GM23338 (cell line): Measurements from ENCODE around the gene BMPER. TPM values are rescaled to one million over a fixed set of nuclear protein-coding genes. Genes with fewer than 3 reads are reported as not detected.

ENCODE experiments used
- ATAC-seq: fragments of 200-7000 bp; cut with Tn5 transposase; 3 replicates; pipeline ENCODE4 v1.9.1; 2020
- DNase-seq: peaks from one replicate; pipeline ENCODE4 v3.0.0-alpha.2; 2015; ENCODE audit warnings: low spot score
- H2AFZ ChIP-seq: fragments of 200-600 bp; sonication (generic); 2 replicates; pipeline ENCODE4 v1.8.0; 2016; ENCODE audit warnings: antibody characterized with exemption, mild to moderate bottlenecking, moderate library complexity
- H3F3A ChIP-seq: fragments of 200-600 bp; sonication (generic); replicated peaks from 2 replicates; pipeline ENCODE4 v1.8.0; 2017; ENCODE audit warnings: antibody characterized with exemption, mixed run types, low read depth
- H3K27ac ChIP-seq: fragments of 200-600 bp; sonication (generic); 2 replicates; pipeline ENCODE4 v1.6.1; 2016; ENCODE audit warnings: low read depth
- H3K27me3 ChIP-seq: fragments of 200-600 bp; sonication (generic); 2 replicates; pipeline ENCODE4 v1.8.0; 2016; ENCODE audit warnings: mild to moderate bottlenecking, mixed run types, moderate library complexity; ENCODE audit not compliant: insufficient read depth
- H3K36me3 ChIP-seq: fragments of 200-600 bp; sonication (generic); 2 replicates; pipeline ENCODE4 v1.8.0; 2016; ENCODE audit warnings: mild to moderate bottlenecking; ENCODE audit not compliant: insufficient read depth
- H3K4me1 ChIP-seq: fragments of 200-600 bp; sonication (generic); 2 replicates; pipeline ENCODE4 v1.8.0; 2016; ENCODE audit warnings: mild to moderate bottlenecking, moderate library complexity; ENCODE audit not compliant: insufficient read depth
- H3K4me2 ChIP-seq: fragments of 200-600 bp; sonication (generic); 2 replicates; pipeline ENCODE4 v1.7.1; 2017; ENCODE audit warnings: mixed run types
- H3K4me3 ChIP-seq: fragments of 200-600 bp; sonication (generic); 2 replicates; pipeline ENCODE4 v1.6.1; 2016; ENCODE audit warnings: mixed run types
- H3K79me2 ChIP-seq: fragments of 200-600 bp; sonication (generic); replicated peaks from 2 replicates; pipeline ENCODE4 v1.8.0; 2017; ENCODE audit warnings: mild to moderate bottlenecking; ENCODE audit not compliant: insufficient read depth
- H3K9me2 ChIP-seq: fragments of 200-600 bp; sonication (generic); 2 replicates; pipeline ENCODE4 v1.8.0; 2017; ENCODE audit not compliant: insufficient read depth
- H4K20me1 ChIP-seq: fragments of 200-600 bp; sonication (generic); replicated peaks from 2 replicates; pipeline ENCODE4 v1.8.0; 2017; ENCODE audit warnings: mild to moderate bottlenecking; ENCODE audit not compliant: insufficient read depth
- H3K27ac Mint-ChIP-seq: 2 replicates; pipeline ENCODE4 v1.8.0; 2020; ENCODE audit warnings: inconsistent platforms, mild to moderate bottlenecking, moderate library complexity, mixed read lengths
- H3K27me3 Mint-ChIP-seq: 3 replicates; pipeline ENCODE4 v1.8.0; 2022; ENCODE audit warnings: low read depth, mild to moderate bottlenecking, moderate library complexity, mixed read lengths, inconsistent platforms; ENCODE audit not compliant: insufficient read depth, poor library complexity
- H3K36me3 Mint-ChIP-seq: 3 replicates; pipeline ENCODE4 v1.8.0; 2021; ENCODE audit warnings: low read depth, mild to moderate bottlenecking, inconsistent platforms, moderate library complexity, mixed read lengths
- H3K4me1 Mint-ChIP-seq: 3 replicates; pipeline ENCODE4 v1.8.0; 2020; ENCODE audit warnings: mild to moderate bottlenecking, inconsistent platforms, mixed read lengths
- H3K4me3 Mint-ChIP-seq: 3 replicates; pipeline ENCODE4 v1.8.0; 2021; ENCODE audit warnings: moderate library complexity, mild to moderate bottlenecking, inconsistent platforms, mixed read lengths
- H3K9me3 Mint-ChIP-seq: 3 replicates; pipeline ENCODE4 v1.8.0; 2020; ENCODE audit warnings: moderate library complexity, mild to moderate bottlenecking, inconsistent platforms, mixed read lengths
- CREB1 ChIP-seq: fragments of 250-450 bp; sonication (Bioruptor Pico); IDR thresholded peaks from 2 replicates; pipeline ENCODE4 v1.5.0; 2020; ENCODE audit warnings: low read depth, mild to moderate bottlenecking, moderate library complexity
- EZH2 ChIP-seq: fragments of 200-600 bp; sonication (generic); IDR thresholded peaks from one replicate; pipeline ENCODE4 v1.8.0; 2017; ENCODE audit warnings: antibody characterized with exemption, mild to moderate bottlenecking, low read depth; ENCODE audit not compliant: unreplicated experiment
- EZH2phosphoT487 ChIP-seq: fragments of 200-600 bp; sonication (generic); IDR thresholded peaks from one replicate; pipeline ENCODE4 v1.8.1; 2018; ENCODE audit warnings: antibody characterized with exemption; ENCODE audit not compliant: unreplicated experiment
- JUNB ChIP-seq: IDR thresholded peaks from one replicate; pipeline ENCODE4 v1.6.1; 2016; ENCODE audit warnings: antibody characterized with exemption; ENCODE audit not compliant: unreplicated experiment
- NANOG ChIP-seq: IDR thresholded peaks from 2 replicates; pipeline ENCODE4 v1.6.1; 2016; ENCODE audit warnings: antibody characterized with exemption, borderline replicate concordance
- POLR2AphosphoS5 ChIP-seq: IDR thresholded peaks from 2 replicates; pipeline ENCODE4 v1.6.1; 2016; ENCODE audit warnings: antibody characterized with exemption, low read depth
- REST ChIP-seq: IDR thresholded peaks from one replicate; pipeline ENCODE4 v1.6.1; 2018; ENCODE audit warnings: antibody characterized with exemption; ENCODE audit not compliant: unreplicated experiment
- STAT1 ChIP-seq: IDR thresholded peaks from one replicate; pipeline ENCODE4 v1.6.1; 2016; ENCODE audit warnings: antibody characterized with exemption; ENCODE audit not compliant: unreplicated experiment
- ZNF114 ChIP-seq: fragments of 250-450 bp; sonication (Bioruptor Pico); IDR thresholded peaks from 2 replicates; pipeline ENCODE4 v1.5.0; 2020; ENCODE audit warnings: mild to moderate bottlenecking, moderate library complexity
- ZNF331 ChIP-seq: fragments of 250-450 bp; sonication (Bioruptor Pico); IDR thresholded peaks from 2 replicates; pipeline ENCODE4 v1.5.0; 2020; ENCODE audit warnings: low read depth, mild to moderate bottlenecking, moderate library complexity
- polyA plus RNA-seq: library from polyadenylated mRNA; unstranded; fragments of >200 nt; fragmentation: Nextera tagmentation; extraction: Ambion mirVana; gene quantifications from 2 replicates; pipeline ENCODE4 v1.2.1, GENCODE V29; 2016
- total RNA-seq: library from RNA; depleted of rRNA; stranded (reverse); fragments of >200 nt; shearing (Covaris generic); gene quantifications from 2 replicates; pipeline ENCODE4 v1.2.3, GENCODE V29; 2014
- TF ChIP-seq, protein P1 (sequence below): fragments of 250-450 bp; sonication (Bioruptor Pico); IDR thresholded peaks from 2 replicates; pipeline ENCODE4 v1.5.0; 2020; ENCODE audit warnings: mild to moderate bottlenecking, moderate library complexity

The BMPER gene
- total and polyA plus RNA-seq, 2 experiments from 2014 or later = 0.53 to 1.4 TPM

- Histone ChIP-seq H3K4me3 (no peak overlapping the region), H3F3A (no peaks in the 10 kb centered on the region), H3K4me1 (0 out of 2 replicates have a peak, but pooled peaks cover 4% of the 10 kb centered on the region), H3K27me3 (no peaks in the 10 kb centered on the region), H3K27ac (no peak overlapping the region), H3K79me2 (no peaks in the 10 kb centered on the region), H2AFZ (no peak overlapping the region), H4K20me1 (no peaks in the 10 kb centered on the region), H3K36me3 (peaks cover 11% of the 10 kb centered on the region; the same call in 1 of the 2 replicates), H3K9me2 (0 out of 2 replicates have a peak, but pooled peaks cover 7% of the 10 kb centered on the region), H3K4me2 (no peak overlapping the region)
- no peaks in the 10 kb centered on the region for H3K27me3 Mint-ChIP-seq
- no peak overlapping the region for H3K27ac Mint-ChIP-seq
- H3K9me3 Mint-ChIP-seq = peaks cover 12% of the 10 kb centered on the region
- H3K36me3 Mint-ChIP-seq = peaks cover 4% of the 10 kb centered on the region; the same call in 2 of the 3 replicates
- no peak for TF ChIP-seq REST
- no peak for TF ChIP-seq POLR2AphosphoS5
- TF ChIP-seq STAT1 = no peak
- no peak for TF ChIP-seq NANOG
- TF ChIP-seq ZNF114 (CRISPR knock-in tag) = no peak
- no peak for TF ChIP-seq EZH2phosphoT487
- ATAC-seq (no peak), DNase-seq (no peak)
- H3K4me3 Mint-ChIP-seq = no peak overlapping the region
- no peaks in the 10 kb centered on the region for H3K4me1 Mint-ChIP-seq
Measured at GRCh38 chr7:34121366-34121765, 216.0 kb downstream of the BMPER start.

DNA sequence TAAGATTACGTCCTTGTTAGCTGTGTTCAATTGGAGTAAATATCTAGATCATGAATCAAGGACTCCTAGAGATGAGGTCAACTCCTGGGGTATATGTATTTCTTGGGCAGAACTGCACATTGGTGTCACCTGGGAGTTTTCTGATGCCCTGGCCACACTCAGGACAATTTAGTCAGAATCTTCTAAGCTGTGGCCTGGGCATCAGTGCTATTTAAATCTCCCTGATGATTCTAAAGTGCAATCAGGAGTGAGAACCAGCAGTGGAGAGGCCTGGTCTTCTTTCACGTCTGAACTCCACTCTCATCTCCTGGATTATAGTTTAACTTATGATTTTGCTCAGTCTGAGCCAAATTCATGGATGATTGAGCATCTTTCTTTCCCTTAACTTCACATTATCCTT is 218.0 kb downstream of the BMPER start:
- ATAC-seq (no peak), DNase-seq (no peak)
- Histone ChIP-seq H3K27me3 (no peaks in the 10 kb centered on the region), H3K36me3 (peaks cover 11% of the 10 kb centered on the region; the same call in 1 of the 2 replicates), H3K4me3 (no peak overlapping the region), H3K9me2 (0 out of 2 replicates have a peak, but pooled peaks cover 7% of the 10 kb centered on the region), H3K4me1 (0 out of 2 replicates have a peak, but pooled peaks cover 4% of the 10 kb centered on the region), H3K27ac (no peak overlapping the region), H4K20me1 (no peaks in the 10 kb centered on the region), H3K4me2 (no peak overlapping the region), H3F3A (no peaks in the 10 kb centered on the region), H3K79me2 (no peaks in the 10 kb centered on the region), H2AFZ (no peak overlapping the region)
- Mint-ChIP-seq H3K4me3 (no peak overlapping the region), H3K4me1 (no peaks in the 10 kb centered on the region), H3K9me3 (peaks cover 12% of the 10 kb centered on the region), H3K27ac (no peak overlapping the region), H3K36me3 (peaks cover 4% of the 10 kb centered on the region; the same call in 2 of the 3 replicates), H3K27me3 (no peaks in the 10 kb centered on the region)
- TF ChIP-seq, protein P1, sequence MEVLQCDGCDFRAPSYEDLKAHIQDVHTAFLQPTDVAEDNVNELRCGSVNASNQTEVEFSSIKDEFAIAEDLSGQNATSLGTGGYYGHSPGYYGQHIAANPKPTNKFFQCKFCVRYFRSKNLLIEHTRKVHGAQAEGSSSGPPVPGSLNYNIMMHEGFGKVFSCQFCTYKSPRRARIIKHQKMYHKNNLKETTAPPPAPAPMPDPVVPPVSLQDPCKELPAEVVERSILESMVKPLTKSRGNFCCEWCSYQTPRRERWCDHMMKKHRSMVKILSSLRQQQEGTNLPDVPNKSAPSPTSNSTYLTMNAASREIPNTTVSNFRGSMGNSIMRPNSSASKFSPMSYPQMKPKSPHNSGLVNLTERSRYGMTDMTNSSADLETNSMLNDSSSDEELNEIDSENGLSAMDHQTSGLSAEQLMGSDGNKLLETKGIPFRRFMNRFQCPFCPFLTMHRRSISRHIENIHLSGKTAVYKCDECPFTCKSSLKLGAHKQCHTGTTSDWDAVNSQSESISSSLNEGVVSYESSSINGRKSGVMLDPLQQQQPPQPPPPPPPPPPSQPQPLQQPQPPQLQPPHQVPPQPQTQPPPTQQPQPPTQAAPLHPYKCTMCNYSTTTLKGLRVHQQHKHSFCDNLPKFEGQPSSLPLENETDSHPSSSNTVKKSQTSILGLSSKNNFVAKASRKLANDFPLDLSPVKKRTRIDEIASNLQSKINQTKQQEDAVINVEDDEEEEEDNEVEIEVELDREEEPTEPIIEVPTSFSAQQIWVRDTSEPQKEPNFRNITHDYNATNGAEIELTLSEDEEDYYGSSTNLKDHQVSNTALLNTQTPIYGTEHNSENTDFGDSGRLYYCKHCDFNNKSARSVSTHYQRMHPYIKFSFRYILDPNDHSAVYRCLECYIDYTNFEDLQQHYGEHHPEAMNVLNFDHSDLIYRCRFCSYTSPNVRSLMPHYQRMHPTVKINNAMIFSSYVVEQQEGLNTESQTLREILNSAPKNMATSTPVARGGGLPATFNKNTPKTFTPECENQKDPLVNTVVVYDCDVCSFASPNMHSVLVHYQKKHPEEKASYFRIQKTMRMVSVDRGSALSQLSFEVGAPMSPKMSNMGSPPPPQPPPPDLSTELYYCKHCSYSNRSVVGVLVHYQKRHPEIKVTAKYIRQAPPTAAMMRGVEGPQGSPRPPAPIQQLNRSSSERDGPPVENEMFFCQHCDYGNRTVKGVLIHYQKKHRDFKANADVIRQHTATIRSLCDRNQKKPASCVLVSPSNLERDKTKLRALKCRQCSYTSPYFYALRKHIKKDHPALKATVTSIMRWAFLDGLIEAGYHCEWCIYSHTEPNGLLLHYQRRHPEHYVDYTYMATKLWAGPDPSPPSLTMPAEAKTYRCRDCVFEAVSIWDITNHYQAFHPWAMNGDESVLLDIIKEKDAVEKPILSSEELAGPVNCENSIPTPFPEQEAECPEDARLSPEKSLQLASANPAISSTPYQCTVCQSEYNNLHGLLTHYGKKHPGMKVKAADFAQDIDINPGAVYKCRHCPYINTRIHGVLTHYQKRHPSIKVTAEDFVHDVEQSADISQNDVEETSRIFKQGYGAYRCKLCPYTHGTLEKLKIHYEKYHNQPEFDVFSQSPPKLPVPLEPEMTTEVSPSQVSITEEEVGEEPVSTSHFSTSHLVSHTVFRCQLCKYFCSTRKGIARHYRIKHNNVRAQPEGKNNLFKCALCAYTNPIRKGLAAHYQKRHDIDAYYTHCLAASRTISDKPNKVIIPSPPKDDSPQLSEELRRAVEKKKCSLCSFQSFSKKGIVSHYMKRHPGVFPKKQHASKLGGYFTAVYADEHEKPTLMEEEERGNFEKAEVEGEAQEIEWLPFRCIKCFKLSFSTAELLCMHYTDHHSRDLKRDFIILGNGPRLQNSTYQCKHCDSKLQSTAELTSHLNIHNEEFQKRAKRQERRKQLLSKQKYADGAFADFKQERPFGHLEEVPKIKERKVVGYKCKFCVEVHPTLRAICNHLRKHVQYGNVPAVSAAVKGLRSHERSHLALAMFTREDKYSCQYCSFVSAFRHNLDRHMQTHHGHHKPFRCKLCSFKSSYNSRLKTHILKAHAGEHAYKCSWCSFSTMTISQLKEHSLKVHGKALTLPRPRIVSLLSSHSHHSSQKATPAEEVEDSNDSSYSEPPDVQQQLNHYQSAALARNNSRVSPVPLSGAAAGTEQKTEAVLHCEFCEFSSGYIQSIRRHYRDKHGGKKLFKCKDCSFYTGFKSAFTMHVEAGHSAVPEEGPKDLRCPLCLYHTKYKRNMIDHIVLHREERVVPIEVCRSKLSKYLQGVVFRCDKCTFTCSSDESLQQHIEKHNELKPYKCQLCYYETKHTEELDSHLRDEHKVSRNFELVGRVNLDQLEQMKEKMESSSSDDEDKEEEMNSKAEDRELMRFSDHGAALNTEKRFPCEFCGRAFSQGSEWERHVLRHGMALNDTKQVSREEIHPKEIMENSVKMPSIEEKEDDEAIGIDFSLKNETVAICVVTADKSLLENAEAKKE (CRISPR knock-in tag) = no peak
- TF ChIP-seq JUNB = no peak
- TF ChIP-seq STAT1 = no peak
- TF ChIP-seq ZNF114 (CRISPR knock-in tag) = no peak
- no peak for TF ChIP-seq NANOG
- TF ChIP-seq POLR2AphosphoS5 = no peak
- no peak for TF ChIP-seq EZH2phosphoT487
- TF ChIP-seq CREB1 (CRISPR knock-in tag) = no peak
- TF ChIP-seq EZH2 = no peak
- no peak for TF ChIP-seq ZNF331 (CRISPR knock-in tag)
